Measurements from ENCODE around the gene FNIP2. TPM values are rescaled to one million over a fixed set of nuclear protein-coding genes. Genes with fewer than 3 reads are reported as not detected.

The FNIP2 gene
- polyA plus RNA-seq, 1 donor from 2014 or later = 51.7 TPM

DNA sequence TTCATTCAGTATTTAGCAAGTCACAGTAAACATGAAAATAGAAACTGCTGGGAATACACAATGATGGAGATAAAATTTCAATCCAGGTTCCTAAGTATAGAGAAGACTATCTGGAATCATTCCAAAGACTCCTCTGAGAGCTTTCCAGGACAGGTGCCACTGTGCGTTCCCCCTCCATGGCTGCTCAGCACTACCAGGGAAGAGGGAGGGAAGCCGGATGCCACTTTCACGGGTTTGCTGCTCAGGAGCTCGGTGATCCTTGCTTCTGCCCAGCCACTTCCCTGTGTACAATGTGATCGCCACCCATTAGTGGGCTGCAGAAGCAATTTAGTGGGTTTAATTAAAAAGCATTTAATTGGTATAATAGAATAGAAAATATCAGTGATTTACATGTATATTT lies 94.5 kb downstream of the FNIP2 start:
- H3K27me3 ChIP-seq (ENCODE audit: insufficient read depth, low read depth, low read length) = no peaks in the 10 kb centered on the region
- H3K79me2 ChIP-seq (replicated peaks; ENCODE audit: insufficient read depth, low read length) = no peaks in the 10 kb centered on the region
- TF ChIP-seq EP300 (conservative IDR thresholded peaks at IDR 0.05; ENCODE audit: poor library complexity, severe bottlenecking) (no peak), RAD21 (conservative IDR thresholded peaks at IDR 0.05) (no peak), EZH2 (IDR thresholded peaks at IDR 0.05; ENCODE audit: borderline replicate concordance, insufficient read depth, low read length, poor library complexity, severe bottlenecking) (no peak), POLR2AphosphoS5 (IDR thresholded peaks at IDR 0.05) (no peak), TAF1 (IDR thresholded peaks at IDR 0.05; ENCODE audit: low read depth) (no peak), SMC3 (conservative IDR thresholded peaks at IDR 0.05; ENCODE audit: poor library complexity) (no peak), MXI1 (conservative IDR thresholded peaks at IDR 0.05; ENCODE audit: poor library complexity, severe bottlenecking) (no peak)
- TF ChIP-seq, protein P1, sequence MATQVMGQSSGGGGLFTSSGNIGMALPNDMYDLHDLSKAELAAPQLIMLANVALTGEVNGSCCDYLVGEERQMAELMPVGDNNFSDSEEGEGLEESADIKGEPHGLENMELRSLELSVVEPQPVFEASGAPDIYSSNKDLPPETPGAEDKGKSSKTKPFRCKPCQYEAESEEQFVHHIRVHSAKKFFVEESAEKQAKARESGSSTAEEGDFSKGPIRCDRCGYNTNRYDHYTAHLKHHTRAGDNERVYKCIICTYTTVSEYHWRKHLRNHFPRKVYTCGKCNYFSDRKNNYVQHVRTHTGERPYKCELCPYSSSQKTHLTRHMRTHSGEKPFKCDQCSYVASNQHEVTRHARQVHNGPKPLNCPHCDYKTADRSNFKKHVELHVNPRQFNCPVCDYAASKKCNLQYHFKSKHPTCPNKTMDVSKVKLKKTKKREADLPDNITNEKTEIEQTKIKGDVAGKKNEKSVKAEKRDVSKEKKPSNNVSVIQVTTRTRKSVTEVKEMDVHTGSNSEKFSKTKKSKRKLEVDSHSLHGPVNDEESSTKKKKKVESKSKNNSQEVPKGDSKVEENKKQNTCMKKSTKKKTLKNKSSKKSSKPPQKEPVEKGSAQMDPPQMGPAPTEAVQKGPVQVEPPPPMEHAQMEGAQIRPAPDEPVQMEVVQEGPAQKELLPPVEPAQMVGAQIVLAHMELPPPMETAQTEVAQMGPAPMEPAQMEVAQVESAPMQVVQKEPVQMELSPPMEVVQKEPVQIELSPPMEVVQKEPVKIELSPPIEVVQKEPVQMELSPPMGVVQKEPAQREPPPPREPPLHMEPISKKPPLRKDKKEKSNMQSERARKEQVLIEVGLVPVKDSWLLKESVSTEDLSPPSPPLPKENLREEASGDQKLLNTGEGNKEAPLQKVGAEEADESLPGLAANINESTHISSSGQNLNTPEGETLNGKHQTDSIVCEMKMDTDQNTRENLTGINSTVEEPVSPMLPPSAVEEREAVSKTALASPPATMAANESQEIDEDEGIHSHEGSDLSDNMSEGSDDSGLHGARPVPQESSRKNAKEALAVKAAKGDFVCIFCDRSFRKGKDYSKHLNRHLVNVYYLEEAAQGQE (IDR thresholded peaks at IDR 0.05; ENCODE audit: borderline replicate concordance) = no peak
- TF ChIP-seq, protein P2, sequence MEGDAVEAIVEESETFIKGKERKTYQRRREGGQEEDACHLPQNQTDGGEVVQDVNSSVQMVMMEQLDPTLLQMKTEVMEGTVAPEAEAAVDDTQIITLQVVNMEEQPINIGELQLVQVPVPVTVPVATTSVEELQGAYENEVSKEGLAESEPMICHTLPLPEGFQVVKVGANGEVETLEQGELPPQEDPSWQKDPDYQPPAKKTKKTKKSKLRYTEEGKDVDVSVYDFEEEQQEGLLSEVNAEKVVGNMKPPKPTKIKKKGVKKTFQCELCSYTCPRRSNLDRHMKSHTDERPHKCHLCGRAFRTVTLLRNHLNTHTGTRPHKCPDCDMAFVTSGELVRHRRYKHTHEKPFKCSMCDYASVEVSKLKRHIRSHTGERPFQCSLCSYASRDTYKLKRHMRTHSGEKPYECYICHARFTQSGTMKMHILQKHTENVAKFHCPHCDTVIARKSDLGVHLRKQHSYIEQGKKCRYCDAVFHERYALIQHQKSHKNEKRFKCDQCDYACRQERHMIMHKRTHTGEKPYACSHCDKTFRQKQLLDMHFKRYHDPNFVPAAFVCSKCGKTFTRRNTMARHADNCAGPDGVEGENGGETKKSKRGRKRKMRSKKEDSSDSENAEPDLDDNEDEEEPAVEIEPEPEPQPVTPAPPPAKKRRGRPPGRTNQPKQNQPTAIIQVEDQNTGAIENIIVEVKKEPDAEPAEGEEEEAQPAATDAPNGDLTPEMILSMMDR (IDR thresholded peaks at IDR 0.05; ENCODE audit: poor library complexity, severe bottlenecking) = no peak
- H3K9me3 ChIP-seq (ENCODE audit: low read length) = no peaks in the 10 kb centered on the region
- peaks cover 14% of the 10 kb centered on the region for H3K36me3 ChIP-seq (ENCODE audit: insufficient read depth, low read length)
- H3K9ac ChIP-seq (ENCODE audit: low read length) = no peak overlapping the region
- H4K20me1 ChIP-seq (ENCODE audit: insufficient read depth) = no peaks in the 10 kb centered on the region
- H3K4me2 ChIP-seq (ENCODE audit: low read length) = no peak overlapping the region
- H2AFZ ChIP-seq (ENCODE audit: low read depth, low read length) = no peak overlapping the region
- no peak overlapping the region for H3K27ac ChIP-seq (ENCODE audit: low read length)
- no peak overlapping the region for H3K4me3 ChIP-seq (ENCODE audit: low read length)
- no peaks in the 10 kb centered on the region for H3F3A ChIP-seq (ENCODE audit: insufficient read depth, low read length, poor library complexity, severe bottlenecking)
- H3K9me2 ChIP-seq (ENCODE audit: insufficient read depth, low read length) = no peaks in the 10 kb centered on the region

DNA sequence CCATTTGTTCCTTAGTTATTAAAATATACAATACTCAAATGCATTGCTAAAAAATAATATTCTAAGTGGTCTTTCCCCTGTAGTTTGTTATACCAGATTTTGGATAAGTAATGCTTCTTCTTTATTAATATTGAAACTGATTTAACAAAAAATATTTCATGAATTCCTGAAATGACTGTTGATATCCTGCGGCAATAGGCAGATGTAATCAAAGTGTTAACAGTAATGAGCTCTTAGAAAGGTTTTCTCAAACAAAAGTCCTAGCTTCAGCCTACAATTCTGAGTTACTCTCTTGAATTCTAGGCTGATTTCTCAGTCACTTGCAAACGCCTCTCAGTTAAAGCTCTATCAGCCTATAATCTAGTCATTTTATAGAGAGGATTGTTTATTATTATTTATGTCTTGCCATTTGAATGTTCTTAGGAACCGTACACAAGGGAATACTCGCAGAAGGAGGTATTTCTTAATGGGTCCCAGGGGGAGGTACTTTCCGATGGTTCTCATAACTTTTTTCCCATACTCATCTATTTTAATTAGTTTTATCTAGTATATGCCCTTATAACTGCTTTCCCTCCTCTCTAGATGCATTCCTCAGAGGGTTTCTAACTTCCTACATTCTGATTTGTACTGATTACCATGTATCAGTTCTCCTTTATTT lies 96.8 kb downstream of the FNIP2 start:
- no peak overlapping the region for H3K4me2 ChIP-seq (ENCODE audit: low read length)

More for the DNA sequence above, 96.8 kb downstream of the FNIP2 start:
- H4K20me1 ChIP-seq (ENCODE audit: insufficient read depth) = no peaks in the 10 kb centered on the region
- H3K9me3 ChIP-seq (ENCODE audit: low read length) = no peaks in the 10 kb centered on the region
- H3K9me2 ChIP-seq (ENCODE audit: insufficient read depth, low read length) = no peaks in the 10 kb centered on the region
- no peak overlapping the region for H3K27ac ChIP-seq (ENCODE audit: low read length)
- H3F3A ChIP-seq (ENCODE audit: insufficient read depth, low read length, poor library complexity, severe bottlenecking) = no peaks in the 10 kb centered on the region
- no peak overlapping the region for H2AFZ ChIP-seq (ENCODE audit: low read depth, low read length)
- TF ChIP-seq RAD21 (conservative IDR thresholded peaks at IDR 0.05) = no peak
- no peak for TF ChIP-seq TAF1 (IDR thresholded peaks at IDR 0.05; ENCODE audit: low read depth)
- TF ChIP-seq, protein P2 (IDR thresholded peaks at IDR 0.05; ENCODE audit: poor library complexity, severe bottlenecking) = no peak
- TF ChIP-seq, protein P1 (IDR thresholded peaks at IDR 0.05; ENCODE audit: borderline replicate concordance) = no peak
- no peak for TF ChIP-seq SMC3 (conservative IDR thresholded peaks at IDR 0.05; ENCODE audit: poor library complexity)
- TF ChIP-seq EP300 (conservative IDR thresholded peaks at IDR 0.05; ENCODE audit: poor library complexity, severe bottlenecking) = no peak
- no peak for TF ChIP-seq MXI1 (conservative IDR thresholded peaks at IDR 0.05; ENCODE audit: poor library complexity, severe bottlenecking)
- no peak for TF ChIP-seq EZH2 (IDR thresholded peaks at IDR 0.05; ENCODE audit: borderline replicate concordance, insufficient read depth, low read length, poor library complexity, severe bottlenecking)
- TF ChIP-seq POLR2AphosphoS5 (IDR thresholded peaks at IDR 0.05) = no peak
- H3K4me3 ChIP-seq (ENCODE audit: low read length) = no peak overlapping the region
- H3K79me2 ChIP-seq (replicated peaks; ENCODE audit: insufficient read depth, low read length) = no peaks in the 10 kb centered on the region
- no peak overlapping the region for H3K9ac ChIP-seq (ENCODE audit: low read length)
- H3K36me3 ChIP-seq (ENCODE audit: insufficient read depth, low read length) = peaks cover 13% of the 10 kb centered on the region
- H3K27me3 ChIP-seq (ENCODE audit: insufficient read depth, low read depth, low read length) = no peaks in the 10 kb centered on the region

Data from neural cell (in vitro differentiated cells).